GM19467 (cell line): Measurements from ENCODE around the gene PDE4D.

ENCODE experiments used
- ATAC-seq: cut with Tn5 transposase; IDR thresholded peaks from one replicate; pipeline ENCODE4 v1.9.1; 2021; ENCODE audit warnings: mild to moderate bottlenecking, moderate library complexity; ENCODE audit not compliant: unreplicated experiment

Gene PDE4D

DNA sequence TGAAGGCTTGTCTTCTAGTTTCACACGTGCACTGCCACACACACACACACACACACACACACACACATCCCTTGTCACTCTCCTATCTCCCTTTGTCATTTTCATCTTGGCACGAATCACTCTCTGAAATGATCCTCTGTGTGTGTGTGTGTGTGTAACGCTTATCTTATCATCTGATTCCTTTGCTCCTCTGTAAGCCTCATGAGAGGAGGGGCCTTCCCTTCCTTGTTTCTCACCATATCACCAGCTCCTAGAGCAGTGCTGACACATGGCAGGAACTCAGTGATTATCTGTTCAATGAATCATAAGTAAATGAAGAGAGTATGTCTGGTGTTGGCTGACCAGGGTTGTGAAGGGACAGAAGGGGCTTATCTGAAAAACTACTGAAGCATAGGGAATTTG lies 53.3 kb downstream of the PDE4D start:
- ATAC-seq = no peak

GRCh38 chr5:59838989-59839388 lies 54.5 kb downstream of the PDE4D start:
- no peak for ATAC-seq

GRCh38 chr5:59838067-59838466 lies 55.5 kb downstream of the PDE4D start:
- no peak for ATAC-seq

GRCh38 chr5:59837071-59837470 lies 56.5 kb downstream of the PDE4D start:
- ATAC-seq = no peak

- ATAC-seq = no peak
Measured at GRCh38 chr5:59835800-59836199, 57.7 kb downstream of the PDE4D start.

DNA sequence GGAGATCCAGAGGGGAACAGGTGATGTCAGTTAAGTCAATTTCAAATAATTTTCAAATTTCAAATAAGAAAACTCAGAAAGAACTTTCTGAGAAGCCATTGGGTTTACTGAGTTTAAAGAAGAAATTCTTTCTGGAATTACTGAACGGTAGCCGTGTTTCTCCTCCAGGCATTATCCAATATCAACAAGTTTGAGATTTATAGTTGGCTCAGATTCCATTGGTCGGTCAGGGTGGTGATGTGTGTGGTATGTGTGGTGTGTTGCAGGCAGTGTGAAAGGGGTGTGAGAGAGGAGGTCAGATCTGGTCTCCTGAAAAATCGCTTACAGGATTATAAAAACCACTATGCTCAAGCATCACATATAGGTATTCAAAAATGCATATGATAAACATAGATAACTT lies 60.1 kb downstream of the PDE4D start:
- ATAC-seq = no peak

DNA sequence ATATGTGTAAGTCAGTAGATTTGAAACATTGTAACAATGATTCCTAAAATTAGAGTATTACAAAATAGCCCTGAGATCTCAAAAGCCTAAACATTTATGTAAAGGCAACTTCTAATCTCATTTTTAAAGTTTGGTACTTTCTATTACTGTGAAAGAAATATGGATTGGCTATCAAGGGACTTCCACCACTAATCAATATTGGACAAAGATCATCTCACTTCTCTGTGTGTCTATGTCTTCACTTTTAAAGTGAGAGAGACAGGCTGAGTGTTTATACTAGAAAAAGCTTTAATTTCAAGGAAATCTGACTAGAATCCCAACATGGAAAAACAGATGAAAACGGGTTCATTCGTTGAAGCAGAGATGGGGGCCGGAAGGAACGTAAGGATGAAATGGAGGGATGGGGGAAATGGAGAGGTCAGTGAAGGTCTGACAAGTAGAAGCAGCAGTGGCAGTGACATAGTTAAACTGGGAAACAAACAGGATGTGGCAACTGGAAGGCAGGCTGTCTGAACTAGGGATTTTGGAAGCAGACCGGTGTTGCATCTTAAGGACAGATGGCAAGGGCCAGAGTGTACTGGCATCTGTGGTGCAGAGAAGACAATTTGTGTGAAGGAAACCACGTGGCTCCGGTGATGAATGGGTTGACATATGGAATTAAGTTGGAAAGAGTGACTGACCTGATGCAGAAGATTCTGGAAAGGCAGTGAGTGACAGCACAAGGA lies 60.8 kb downstream of the PDE4D start:
- ATAC-seq = no peak

GRCh38 chr5:59831326-59832010 lies 62.1 kb downstream of the PDE4D start:
- ATAC-seq = no peak

DNA sequence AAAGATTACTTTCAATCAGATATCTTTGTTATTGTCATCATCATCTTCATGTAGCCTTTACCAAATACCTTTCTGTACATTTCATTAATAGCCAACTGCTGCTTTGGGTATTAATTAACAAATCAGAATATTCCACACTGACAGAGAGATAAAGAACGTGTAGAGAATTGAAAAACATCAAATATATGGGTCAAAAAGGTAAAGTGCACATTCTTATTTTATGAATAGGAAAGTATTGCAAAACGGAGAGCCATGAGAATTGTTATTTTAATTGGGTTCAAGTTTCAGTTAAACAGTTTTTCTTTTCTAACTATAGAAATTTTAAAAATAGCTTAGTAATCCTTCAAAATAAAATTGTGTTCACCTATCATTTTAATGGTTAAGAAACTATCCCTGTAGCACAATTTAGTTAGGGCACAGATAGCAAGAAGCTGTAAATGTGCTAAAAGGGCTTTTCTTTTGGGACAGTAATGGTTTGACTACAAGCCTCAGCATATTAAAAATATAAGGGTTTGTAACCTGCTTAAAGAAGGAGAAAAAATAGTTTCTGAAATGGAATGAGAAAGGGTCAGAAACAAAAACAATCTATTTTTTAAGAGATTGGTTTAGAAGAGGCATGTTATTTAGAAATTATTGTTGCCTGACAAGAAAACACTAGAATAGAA lies 62.9 kb downstream of the PDE4D start:
- no peak for ATAC-seq

DNA sequence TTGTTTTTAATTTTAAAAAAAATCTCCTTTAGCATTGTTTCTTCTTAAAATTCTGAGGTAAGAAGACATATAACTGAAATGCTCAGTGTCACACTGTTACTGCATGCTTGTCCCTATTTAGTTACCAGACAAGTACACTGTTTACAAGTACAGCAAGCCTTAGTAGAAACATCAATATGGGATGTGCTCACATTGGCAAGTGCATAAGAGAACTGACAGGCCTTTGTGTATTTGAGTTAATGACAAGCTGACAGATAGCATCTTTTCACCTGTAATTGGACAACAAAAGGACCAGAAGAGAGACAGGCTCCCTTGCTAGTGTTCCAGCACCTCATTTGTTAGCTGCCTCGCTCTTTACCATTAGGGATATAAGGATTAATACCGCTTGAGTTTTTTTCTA lies 63.6 kb downstream of the PDE4D start:
- ATAC-seq = no peak

DNA sequence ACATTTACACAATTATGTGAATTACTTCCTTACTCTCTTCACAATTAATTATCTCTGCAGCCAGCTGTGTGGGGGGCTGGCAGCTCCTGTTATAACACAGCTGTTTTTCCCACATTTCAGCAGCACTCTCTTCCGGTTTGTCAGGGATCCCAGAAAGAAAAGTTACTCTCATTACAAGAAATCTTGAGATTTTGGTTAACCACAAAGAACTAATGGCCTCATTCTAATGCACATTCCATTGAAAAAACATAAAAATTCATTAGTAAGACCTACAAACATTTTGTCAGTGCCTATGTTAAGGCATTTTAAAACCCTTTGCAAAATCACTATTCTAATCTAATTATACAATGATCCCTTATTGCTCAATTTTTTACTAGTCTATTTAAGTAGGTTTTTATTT lies 64.1 kb downstream of the PDE4D start:
- ATAC-seq = no peak

GRCh38 chr5:59828623-59829022 lies 64.9 kb downstream of the PDE4D start:
- no peak for ATAC-seq

DNA sequence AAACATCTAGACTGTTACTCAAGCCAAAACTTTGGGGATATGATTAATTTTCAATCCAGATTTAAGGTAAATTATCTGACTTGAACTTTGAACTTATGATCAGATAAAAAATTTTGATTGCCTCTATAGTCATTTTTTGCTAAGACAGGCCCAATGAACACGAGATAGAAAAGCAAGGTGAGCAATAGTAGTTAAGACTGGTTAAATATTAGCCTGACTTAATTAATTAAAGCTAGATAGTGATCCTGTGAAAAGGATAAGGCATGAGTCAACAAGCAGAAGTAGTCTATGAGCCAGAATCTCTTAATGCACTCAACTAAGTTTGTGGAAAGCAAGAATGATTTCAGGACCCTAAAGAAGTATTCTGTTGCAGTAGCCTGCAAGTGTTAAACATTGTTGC lies 66.5 kb downstream of the PDE4D start:
- no peak for ATAC-seq

- no peak for ATAC-seq
Measured at GRCh38 chr5:59823420-59823819, 70.1 kb downstream of the PDE4D start.

- ATAC-seq = no peak
Measured at GRCh38 chr5:59819806-59820205, 73.7 kb downstream of the PDE4D start.

DNA sequence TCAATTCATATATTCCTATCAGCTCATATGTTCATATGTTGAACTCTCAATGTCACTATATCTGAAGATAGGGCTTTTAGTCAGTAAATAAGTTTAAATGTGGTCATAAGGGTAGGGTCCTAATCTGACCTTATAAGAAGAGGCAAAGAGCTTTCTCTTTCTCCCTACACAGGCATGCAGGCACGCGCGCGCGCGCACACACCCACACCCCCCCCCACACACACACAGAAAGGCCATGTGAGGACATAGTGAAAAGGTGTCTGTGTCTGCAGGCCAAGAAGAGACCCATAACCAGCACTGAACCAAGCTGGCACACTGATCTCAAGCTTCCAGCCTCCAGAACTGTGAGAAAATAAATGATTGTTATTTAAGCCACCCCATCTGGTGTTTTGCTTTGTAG lies 76.0 kb downstream of the PDE4D start:
- ATAC-seq = no peak

DNA sequence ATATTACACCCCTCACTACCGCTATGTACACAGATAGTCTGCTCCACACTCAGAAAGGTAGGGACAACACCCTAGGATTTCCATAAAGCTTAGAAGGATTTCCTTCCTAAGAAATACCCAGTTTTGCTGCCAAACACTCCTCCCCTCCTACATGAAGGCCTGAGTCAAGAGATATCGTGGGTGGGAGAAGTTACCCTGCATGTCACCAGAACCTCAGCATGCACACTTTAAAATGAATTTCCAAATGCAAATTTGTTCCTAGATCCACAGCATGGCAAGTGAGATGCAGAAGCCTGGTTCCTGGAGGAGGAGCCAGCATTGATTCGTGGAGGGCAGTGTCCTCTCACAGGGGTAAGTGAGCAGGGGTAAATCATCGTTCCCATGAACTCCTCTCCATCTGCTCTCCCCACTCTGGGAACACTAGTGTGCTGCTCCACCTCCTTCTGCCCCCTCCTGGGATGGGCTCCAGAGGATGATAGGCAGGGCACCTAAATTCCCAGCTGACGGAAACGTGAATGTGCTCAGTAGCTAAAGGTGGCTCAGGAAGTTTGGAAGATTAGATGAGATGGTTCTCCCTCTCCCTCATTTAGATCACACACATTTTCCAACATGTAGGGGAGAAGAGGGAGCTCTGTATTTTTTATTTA lies 76.7 kb downstream of the PDE4D start:
- no peak for ATAC-seq

DNA sequence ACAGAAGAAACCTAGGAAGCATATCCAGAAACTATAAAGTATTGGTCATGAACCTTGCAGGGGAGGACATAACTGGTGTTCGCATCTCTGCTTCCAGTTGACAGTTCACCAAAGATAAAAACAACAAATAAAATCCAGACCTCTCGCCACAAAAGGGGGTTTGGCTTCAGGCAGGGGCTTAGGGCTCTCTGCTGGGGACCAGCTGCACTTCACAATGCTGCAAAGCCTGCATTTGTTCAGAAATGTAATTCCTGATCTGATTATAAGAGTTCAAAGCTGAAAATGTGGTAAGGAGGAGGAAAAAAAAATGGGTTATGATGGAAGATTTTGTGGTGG lies 79.0 kb downstream of the PDE4D start:
- no peak for ATAC-seq

- ATAC-seq = peak; percentile 62
Measured at GRCh38 chr5:59813761-59814536, 79.6 kb downstream of the PDE4D start.

- ATAC-seq = peak; percentile 50
Measured at GRCh38 chr5:59810041-59810440, 83.5 kb downstream of the PDE4D start.

- no peak for ATAC-seq
Measured at GRCh38 chr5:59807806-59808205, 85.7 kb downstream of the PDE4D start.
